Myocyte (in vitro differentiated cells): ENCODE data around the gene MYLK4. TPM values are rescaled to one million over a fixed set of nuclear protein-coding genes. Genes with fewer than 3 reads are reported as not detected.

Source experiments
- DNase-seq: peaks from one replicate; pipeline ENCODE4 v3.0.0-alpha.2; 2012; ENCODE audit warnings: low read depth
- total RNA-seq: library from RNA; depleted of rRNA; stranded (reverse); fragments of >200 nt; gene quantifications from 2 replicates; pipeline ENCODE4 v1.2.3, GENCODE V29; 2014

The MYLK4 gene
- total RNA-seq, 1 donor from 2014 or later = 9.4 TPM

DNA sequence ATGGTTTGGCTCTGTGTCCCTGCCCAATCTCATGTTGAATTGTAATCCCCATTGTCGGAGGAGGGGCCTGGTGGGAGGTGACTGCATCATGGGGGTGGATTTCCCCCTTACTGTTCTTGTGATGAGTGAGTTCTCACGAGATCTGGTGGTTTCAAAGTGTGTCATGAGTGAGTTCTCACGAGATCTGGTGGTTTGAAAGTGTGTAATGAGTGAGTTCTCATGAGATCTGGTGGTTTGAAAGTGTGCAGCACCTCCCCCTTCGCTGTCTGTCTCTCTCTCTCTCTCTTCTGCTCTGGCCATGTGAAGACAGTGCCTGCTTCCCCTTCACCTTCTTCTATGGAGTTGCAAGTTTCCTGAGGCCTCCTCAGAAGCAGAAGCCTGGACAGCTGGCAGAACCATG, 87.6 kb downstream of the MYLK4 start:
- DNase-seq = no peak

- no peak for DNase-seq
Measured at GRCh38 chr6:2661651-2662050, 89.1 kb downstream of the MYLK4 start.

DNA sequence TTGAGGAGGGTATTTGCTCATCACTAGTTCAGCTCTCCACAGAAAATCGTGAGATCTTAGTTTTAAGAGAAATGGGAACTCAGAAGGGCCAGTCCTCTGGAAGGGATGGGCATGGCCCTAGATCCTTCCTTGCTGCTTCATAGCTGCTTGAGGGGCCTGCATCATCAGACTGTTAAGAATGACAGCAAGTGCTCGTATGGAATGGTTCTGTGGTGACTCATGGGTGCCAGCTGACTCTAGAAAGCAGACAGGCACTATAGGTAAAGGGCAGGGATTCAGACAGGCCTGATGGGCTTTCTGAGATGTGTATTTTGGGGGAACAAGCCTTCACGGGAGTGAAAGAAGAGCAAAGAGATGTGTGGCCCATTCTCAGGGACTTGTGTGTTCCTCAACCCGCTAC, 90.8 kb downstream of the MYLK4 start:
- no peak for DNase-seq

GRCh38 chr6:2659381-2659780, 91.3 kb downstream of the MYLK4 start:
- DNase-seq = no peak

- DNase-seq = no peak
Measured at GRCh38 chr6:2658788-2659187, 91.9 kb downstream of the MYLK4 start.

DNA sequence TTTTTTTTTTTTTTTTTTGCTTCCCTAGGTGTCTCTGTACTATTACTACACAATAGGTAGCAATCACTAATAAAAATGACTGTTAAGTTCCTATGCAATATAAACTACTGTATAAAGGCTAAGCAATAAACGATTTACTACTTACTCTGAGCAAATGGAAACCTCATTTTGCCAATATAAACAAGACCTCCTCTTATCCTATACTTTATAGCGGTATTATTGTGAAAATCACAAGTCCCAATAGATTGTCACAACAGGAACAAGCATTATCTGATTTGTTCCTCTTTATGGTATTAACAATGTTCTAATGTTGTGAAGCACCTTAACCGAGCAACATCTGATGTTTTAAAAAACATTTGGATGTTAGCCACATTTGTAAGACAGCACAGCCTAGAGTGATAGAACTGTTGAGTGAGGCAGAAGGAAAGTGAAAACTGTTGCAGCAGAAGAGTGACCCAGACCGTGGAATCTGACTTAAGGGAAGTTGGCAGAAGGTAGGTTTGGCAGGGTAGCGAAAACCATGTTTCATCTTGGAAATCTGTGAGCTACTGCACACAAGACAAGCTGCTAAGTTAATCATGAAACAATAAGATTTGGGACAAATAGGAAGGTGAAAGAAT, 94.2 kb downstream of the MYLK4 start:
- DNase-seq = no peak

DNA sequence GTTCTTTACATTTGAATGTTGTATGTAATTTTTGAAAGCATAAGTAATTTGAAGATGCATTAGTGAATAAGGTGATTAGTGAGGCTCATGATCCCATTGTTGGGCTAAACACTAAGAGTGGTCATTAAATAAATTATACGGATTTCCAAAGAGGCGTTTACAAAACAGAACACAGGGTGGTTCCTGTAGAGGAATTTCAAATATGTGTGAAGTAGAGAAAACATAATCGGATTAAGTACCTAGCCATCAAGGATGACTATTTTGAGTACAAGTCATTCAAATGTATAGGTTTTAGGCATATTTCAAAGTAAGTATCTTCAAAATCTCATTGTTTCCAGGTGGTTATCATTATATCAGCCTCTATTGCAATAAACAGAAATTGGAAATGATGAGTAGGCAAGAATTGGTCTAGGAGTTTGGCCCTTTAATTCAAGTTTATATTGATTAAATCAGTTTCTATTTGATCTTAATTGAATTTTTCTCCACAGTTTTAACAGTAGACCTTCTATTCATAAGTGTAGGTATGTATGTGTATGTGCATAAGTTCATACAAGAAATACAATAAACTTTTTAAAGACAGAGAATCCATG, 94.8 kb downstream of the MYLK4 start:
- DNase-seq = no peak

- no peak for DNase-seq
Measured at GRCh38 chr6:2653369-2654032, 97.2 kb downstream of the MYLK4 start.

DNA sequence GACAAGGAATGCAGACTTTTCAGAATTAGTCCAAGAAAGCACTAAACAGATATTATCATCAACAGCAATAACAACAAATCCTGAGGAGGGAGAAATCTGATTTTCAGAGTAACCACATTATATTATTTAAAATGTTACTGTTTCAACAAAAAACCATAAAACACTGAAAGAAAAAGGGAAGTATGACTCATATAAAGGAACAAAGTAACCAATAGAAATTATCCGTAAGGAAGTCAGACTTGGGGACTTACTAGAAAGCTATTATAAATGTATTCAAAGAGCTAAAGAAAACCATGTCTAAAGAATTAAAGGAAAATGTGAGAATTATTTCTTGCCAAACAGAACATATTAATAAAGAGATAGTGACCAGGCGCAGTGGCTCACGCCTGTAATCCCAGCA, 98.1 kb downstream of the MYLK4 start:
- no peak for DNase-seq

- no peak for DNase-seq
Measured at GRCh38 chr6:2651961-2652360, 98.8 kb downstream of the MYLK4 start.

DNA sequence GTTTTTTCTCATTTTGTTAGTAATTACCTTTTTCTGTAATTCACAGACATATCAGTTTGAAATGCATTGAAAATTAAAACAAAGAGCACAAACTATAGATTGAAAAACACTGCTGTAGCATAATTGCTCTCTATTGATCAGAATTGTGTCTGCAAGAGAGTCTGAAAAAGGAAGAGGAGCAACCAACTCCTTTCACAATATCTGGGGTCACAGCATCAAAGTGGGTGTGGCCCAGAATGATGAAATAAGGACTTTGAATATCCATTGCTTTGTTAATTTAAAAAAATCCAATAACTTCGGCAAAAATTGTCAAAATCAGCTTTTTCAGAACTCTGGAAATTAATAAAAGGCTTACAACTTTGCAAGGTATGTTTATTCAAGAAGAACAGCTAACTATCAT, 99.2 kb downstream of the MYLK4 start:
- DNase-seq = no peak

- no peak for DNase-seq
Measured at GRCh38 chr6:2646346-2646745, 104.4 kb downstream of the MYLK4 start.

DNA sequence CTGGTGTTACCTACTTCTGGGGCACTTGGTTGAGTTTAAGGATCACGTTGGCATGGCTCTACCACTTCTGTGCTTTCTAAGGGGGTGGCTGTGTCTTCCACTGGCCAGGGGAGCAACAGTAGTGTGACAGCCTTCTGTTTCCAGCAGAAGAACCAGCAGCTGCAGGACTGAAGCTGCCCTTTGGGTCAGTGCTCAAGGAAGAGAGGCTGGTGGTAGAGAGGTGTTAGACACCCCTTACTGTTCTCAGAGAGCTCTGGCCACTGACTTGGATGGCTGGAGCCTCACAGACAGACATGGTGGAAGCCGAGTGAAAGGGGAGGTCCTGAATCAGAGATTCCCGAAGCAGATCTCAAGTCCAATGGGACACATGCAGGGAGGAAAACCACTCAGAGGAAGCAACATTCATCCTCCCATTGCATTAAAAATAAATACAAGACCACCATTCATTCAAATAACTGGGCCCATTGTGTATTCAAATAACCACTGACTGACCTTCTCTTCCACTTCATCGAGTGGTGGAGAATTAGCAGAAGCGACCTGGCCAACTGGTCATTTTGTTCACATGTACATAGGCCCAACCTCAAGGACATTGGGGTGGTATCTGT, 106.7 kb downstream of the MYLK4 start:
- no peak for DNase-seq

GRCh38 chr6:2643130-2643529, 107.6 kb downstream of the MYLK4 start:
- no peak for DNase-seq

DNA sequence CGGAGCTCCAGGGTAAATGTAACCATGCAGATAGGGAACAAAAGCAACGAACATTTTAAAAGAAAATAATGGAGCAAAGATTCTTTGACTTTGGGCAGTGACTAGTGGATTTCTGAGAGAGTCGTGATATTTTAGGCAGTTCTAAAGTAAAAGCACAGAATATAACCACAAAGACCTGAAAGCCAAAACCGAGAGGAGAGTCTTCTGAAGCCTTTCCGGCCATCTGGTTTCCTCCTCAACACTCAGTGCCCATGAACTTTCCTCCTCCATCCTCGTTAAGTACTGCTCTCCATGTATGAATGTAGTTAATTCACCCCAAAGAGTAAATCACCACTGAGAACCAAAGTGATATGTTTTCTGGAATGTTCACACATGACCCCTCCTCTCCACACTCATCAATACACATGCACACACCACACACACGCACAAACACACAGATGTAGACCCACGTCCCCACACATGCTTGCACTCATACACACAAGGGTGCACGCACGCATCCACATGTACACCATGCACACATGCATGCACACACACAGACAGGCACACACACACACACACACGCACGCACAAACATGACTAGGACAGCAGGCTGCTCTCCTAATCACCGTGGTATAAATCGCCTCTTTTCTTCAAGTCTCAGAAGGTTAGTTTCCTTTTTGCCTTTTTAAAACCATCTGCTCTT, 109.5 kb downstream of the MYLK4 start:
- no peak for DNase-seq

GRCh38 chr6:2640551-2640950, 110.2 kb downstream of the MYLK4 start:
- DNase-seq = no peak

DNA sequence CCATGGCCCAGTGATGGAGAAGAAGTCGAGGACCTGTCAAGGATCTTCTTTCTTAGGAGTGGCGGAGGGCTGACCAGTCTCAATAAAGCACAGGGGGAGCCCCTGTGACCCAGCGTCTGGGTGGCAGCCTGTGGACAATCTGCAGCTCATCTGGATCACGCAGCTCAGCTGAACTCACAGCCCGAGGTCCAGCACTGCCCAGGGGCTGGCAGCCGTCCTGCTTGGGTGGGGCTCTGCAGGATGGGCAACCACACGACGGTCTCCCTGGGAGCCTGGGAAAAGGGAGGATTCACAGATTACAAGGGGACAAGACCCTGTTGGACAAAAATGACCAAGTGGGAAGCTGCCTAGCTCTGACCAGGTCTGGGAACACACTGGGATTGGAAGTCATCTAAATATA, 110.8 kb downstream of the MYLK4 start:
- no peak for DNase-seq

- no peak for DNase-seq
Measured at GRCh38 chr6:2639167-2639566, 111.6 kb downstream of the MYLK4 start.

DNA sequence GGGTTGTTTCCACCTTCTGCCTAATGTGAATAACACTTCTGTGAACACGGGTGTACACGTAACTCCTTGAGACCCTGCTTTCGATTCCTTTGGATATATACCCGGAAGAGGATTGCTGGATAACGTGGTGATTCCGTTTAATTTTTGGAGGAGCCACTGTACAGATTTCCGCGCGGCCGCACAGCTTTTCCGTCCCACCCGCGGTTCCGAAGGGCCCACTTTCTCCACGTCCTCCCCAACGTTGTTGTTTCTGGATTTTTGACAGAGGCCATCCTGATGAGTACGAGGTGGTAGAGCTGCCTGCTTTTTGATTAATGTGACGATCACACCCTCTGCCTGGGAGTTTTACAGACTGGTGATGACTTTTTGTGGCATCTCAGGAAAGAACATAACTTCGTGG, 114.0 kb downstream of the MYLK4 start:
- DNase-seq = no peak

GRCh38 chr6:2635911-2636310, 114.8 kb downstream of the MYLK4 start:
- no peak for DNase-seq

- DNase-seq = peak; percentile 73
Measured at GRCh38 chr6:2634139-2634964, 116.4 kb downstream of the MYLK4 start.
